GM19467 (cell line): Measurements from ENCODE around the gene IRGC.
"Not testable (repeated sequence)": the region's sequence is repeated elsewhere in the genome, so short reads cannot be mapped to it uniquely, and the experiment has no call there.

ENCODE experiments used
- ATAC-seq: cut with Tn5 transposase; IDR thresholded peaks from one replicate; pipeline ENCODE4 v1.9.1; 2021; ENCODE audit warnings: mild to moderate bottlenecking, moderate library complexity; ENCODE audit not compliant: unreplicated experiment

Gene IRGC

DNA sequence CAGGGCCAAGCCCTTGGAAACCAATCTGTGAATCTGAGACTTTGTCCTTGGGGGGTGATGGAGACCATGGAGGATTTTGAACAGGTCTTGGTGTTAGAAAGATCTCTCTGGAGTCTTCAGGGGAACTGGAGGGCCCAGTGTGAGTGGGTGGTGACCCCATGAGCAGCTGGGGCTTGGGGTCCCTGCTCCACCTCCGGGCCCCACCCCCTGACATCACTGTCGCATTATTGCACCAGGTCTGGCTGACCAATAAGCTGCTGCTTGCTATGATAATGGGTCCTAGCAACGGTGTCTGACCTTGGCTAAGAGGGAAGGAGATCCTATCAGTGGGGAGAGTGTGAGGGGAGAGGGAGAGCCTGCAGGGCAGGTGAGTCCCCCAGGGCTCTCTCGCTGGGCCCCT is at the start of gene IRGC:
Gene IRGC, plus strand, starts transcription at position 301 of the 400 bp plus-strand sequence. CDS start 2,483 bp downstream, outside the sequence.
- ATAC-seq, result no peak

- no peak for ATAC-seq
These were observed 48.6 kb upstream of the IRGC start for GRCh38 chr19:43667126-43667875.

DNA sequence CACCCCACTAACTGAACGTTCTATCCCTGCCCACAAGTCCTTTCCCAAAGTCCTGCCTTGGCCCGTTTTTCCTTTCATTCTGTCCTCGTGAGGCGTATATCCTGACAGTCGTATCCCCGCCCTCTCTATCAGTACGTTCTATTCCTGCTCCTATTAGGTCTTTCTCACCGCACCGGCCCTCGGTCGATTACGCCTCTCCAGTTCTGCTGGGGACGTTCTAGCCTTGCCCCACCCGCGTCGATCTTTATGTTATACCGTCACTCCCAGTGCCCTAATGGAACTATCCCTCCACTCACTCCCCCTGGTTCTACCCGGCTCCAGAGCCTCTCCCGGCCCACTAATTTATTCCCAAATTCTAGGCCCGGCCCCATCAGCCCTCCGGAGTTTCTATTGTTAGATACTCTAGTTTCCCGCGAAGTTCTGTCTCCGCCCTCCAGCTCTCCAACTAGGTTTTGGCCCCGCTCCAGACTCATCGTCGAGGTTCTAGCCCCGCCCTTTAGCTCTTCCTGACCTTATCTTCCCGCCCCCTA is 47.9 kb upstream of the IRGC start:
- ATAC-seq, result no peak

DNA sequence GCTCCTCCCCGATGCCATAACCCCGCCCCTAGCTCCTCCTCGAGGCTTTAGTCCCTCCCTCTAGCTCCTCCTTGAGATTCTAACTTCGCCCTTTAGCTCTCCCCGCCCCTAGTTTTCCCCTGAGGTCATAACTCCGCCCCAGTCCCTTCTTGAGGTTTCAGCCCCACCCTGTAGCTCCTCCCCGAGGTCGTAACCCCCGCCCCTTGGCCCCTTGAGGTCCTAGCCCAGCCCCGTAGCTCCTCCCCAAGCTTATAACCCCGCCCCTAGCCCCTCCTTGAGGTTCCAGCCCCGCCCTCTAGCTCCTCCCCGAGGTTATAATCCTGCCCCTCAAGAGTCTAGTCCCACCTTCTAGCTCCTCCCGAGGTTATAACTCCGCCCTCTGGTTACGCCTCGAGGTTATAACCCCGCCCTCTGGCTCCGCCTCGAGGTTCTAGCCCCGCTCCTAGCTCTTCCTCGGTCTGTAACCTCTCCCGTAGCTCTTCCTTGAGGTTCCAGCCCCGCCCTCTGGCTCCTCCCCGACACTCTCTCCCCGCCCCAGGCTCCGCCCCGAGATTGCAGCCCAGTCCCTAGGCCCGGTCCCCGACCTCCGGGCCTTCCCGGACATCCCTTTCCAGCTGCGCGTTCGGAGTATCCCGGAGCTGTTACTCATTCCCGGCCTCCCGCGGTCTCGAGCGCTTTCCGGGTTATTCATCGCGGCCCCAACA is 47.3 kb upstream of the IRGC start:
- ATAC-seq, result peak; percentile 79

DNA sequence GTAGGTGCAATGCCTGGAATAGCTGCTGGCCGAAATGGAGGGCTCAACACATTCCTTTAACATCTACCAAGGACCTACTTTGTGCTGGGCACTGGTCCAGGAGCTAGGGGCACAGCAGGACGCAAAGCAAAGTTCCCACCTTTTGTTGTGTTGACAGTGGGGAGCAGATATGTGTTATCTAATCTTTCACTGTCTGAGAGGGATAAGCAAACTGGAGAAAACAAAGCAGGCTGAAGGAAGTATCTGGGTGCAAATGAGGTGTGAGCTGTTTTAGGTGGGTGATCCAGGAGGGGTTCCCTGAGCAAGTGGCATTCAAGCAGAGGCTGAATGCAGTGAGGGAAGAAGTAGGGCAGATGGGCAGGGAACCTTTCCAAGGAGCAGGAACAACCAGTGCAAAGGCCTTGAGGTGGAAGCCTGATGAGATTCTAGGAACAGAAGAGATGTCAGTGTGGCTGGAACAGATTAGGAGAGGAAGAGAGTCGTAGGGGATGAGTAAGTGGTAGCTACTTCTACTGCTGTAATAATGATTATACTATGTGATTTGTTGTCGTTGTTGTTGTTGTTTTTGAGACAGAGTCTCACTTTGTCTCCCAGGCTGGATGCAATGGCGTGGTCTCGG is 43.7 kb upstream of the IRGC start:
- ATAC-seq, result no peak

- ATAC-seq, result no peak
These were observed 42.2 kb upstream of the IRGC start for GRCh38 chr19:43673637-43674036.

- no peak for ATAC-seq
These were observed 41.7 kb upstream of the IRGC start for GRCh38 chr19:43674183-43674582.

DNA sequence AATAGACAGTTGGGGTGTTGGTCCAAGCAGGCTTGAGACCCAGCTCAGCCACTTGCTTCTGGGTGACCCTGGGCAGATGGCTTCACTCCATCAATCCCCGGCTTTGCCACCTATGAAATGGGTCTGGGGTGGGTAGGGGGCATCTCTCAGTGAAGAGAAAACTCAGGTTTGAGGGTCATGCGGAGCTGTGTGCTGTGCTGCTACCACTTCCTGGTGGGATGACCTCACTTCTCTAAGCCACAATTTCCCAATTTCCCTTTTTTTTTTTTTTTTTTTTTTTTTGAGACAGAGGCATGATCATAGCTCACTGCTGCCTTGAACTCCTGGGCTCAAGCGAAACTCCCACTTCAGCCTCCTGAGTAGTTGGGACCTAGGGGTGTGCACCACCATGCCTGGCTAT is 41.3 kb upstream of the IRGC start:
- ATAC-seq, result no peak

DNA sequence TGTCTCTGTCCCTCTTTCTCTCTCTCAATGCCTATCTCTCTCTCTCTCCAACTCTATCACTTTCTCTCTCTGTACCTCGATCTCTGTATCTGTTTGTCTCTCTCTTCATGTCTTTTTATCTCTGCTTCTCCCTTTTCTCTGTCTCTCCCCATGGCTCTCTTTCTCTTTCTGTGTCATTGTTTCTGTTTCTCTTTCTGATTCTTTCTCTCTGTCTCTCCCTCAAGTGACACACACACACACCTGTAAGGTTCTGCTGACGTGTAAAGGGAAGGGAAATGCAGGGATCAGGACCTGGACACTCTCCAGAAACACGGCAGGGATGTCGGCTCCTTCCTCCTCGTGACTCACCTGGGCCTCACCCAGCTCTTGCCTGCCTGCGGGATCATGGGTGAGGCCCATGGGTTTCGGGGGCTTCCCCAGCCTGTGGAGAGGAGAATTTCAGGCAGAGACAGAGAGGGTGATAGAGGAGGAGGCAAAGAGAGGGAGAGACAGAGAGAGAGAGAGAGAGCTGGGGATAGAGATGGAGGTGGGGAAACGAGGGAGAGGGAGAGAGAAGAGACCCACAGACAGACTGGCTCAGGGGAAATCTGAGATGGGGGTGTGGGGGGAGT is 40.5 kb upstream of the IRGC start:
- no peak for ATAC-seq

- no peak for ATAC-seq
These were observed 40.0 kb upstream of the IRGC start for GRCh38 chr19:43675906-43676305.

DNA sequence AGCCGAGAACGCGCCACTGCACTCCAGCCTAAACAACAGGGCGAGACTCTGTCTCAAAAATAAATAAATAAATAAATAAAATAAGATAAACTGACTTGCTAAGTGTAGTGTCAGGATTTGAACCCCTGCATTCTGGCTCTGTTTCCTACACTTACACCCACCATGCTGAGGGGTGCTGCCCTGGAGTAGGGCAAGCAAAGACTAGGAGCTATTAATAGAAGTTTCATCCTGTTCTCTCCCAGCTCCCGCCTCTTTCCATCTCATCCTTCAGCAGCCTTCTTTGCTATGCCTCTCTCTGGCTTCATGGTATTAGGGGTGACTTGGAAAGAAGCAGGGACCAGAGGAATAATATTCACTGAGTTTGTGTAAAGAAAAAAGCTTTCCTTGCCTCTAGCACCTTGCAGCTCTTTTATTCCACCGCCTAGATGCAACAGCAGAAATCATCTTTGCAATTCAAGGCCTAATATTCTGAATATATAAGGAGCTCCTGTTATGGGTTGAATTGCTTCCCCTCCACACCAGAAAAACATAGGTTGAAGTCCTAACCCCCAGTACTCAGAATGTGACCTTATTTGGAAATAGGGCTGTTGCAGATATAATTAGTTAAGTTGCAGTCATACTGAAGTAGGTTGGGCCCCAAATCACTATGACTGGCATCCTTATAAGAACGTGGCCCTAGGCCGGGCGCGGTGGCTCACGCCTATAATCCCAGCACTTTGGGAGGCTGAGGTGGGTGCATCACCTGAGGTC is 37.2 kb upstream of the IRGC start:
- ATAC-seq, result no peak

GRCh38 chr19:43681821-43682220 is 34.1 kb upstream of the IRGC start:
- ATAC-seq, result no peak

GRCh38 chr19:43682269-43682668 is 33.6 kb upstream of the IRGC start:
- ATAC-seq, result not testable (repeated sequence)

- ATAC-seq, result no peak
These were observed 32.8 kb upstream of the IRGC start for GRCh38 chr19:43682824-43683661.

DNA sequence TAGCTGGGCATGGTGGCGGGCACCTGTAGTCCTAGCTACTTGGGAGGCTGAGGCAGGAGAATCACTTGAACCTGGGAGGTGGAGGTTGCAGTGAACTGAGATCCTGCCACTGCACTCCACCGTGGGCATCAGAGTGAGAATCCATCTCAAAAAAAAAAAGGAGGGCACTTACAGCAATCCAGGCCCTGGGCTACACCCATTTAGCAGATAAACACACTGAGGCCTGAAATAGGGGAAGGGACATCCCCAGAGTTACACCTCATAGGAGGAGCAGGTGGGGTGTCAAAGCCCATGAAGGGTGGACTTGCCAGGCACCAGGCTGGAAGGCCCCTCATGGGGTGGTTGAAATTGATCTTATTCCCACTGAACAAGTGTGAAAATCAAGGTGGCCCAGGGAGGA is 32.0 kb upstream of the IRGC start:
- ATAC-seq, result no peak

- no peak for ATAC-seq
These were observed 31.6 kb upstream of the IRGC start for GRCh38 chr19:43684326-43684725.

GRCh38 chr19:43687660-43687997 is 28.2 kb upstream of the IRGC start:
- no peak for ATAC-seq

- no peak for ATAC-seq
These were observed 27.7 kb upstream of the IRGC start for GRCh38 chr19:43688059-43688701.

DNA sequence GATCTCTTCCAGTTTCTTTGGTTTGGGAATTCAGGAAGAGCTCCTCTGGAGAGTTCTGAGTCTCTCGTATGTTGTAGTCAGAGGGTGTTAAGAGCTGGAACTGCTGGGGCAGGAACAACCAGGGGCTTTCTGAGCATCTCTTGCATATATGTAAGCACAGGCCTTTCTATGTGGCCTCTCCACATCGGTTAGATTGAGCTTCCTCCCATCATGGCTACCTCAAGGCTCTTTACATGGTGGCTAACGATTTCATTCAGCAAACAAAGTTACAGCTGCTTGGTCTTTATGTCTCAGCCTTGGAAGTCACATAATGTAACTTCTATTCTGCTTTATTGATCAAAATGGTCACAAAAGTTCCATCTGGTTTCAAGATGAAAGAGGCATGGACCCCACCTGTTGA is 25.4 kb upstream of the IRGC start:
- ATAC-seq, result no peak
